ENCODE data around the gene NTSR1.

GRCh38 chr20:62675156-62675876 lies 33.3 kb upstream of the NTSR1 start:
- TF ChIP-seq CTCF (IDR thresholded peaks at IDR 0.05): no peak
- TF ChIP-seq POLR2A (IDR thresholded peaks at IDR 0.05): no peak

Data from Peyer's patch (tissue), 4 donors.